Activated CD4-positive, alpha-beta memory T cell treated with anti-CD3 and anti-CD28 coated beads for 36 hours (primary cell): ENCODE data around the gene LUZP2. TPM values are rescaled to one million over a fixed set of nuclear protein-coding genes. Genes with fewer than 3 reads are reported as not detected.
A peak's percentile ranks its signal among the peaks of the same experiment; 100 is the strongest.

Experiments
- CTCF ChIA-PET: fragments of 350-600 bp; sonication (Branson Sonifier 250); formaldehyde crosslinking; loops from one replicate; lab custom pipeline; 2021; ENCODE audit warnings: antibody characterized with exemption, inconsistent platforms; lab: Charles Lee
- POLR2A ChIA-PET: fragments of 350-600 bp; sonication (Branson Sonifier 250); formaldehyde crosslinking; loops from one replicate; lab custom pipeline; 2021; ENCODE audit warnings: antibody characterized with exemption; lab: Charles Lee
- DNase-seq: peaks from one replicate; pipeline ENCODE4 v3.0.0-alpha.2; 2020
- H3K27ac Mint-ChIP-seq: one replicate; pipeline ENCODE4 v1.8.0; 2021; ENCODE audit warnings: mixed read lengths
- H3K27me3 Mint-ChIP-seq: one replicate; pipeline ENCODE4 v1.8.0; 2021; ENCODE audit warnings: mixed read lengths
- H3K36me3 Mint-ChIP-seq: one replicate; pipeline ENCODE4 v1.8.0; 2021; ENCODE audit warnings: mixed read lengths
- H3K4me1 Mint-ChIP-seq: one replicate; pipeline ENCODE4 v1.8.0; 2021; ENCODE audit warnings: low read depth, mixed read lengths
- H3K4me3 Mint-ChIP-seq: one replicate; pipeline ENCODE4 v1.8.0; 2021; ENCODE audit warnings: mild to moderate bottlenecking, mixed read lengths
- H3K9me3 Mint-ChIP-seq: one replicate; pipeline ENCODE4 v1.8.0; 2021; ENCODE audit warnings: mixed read lengths
- intact Hi-C: fragments of 100-400 bp; cut with micrococcal nuclease; formaldehyde crosslinking; loops from one replicate; pipeline ENCODE4 v1.15.1; 2023
- total RNA-seq, 2 experiments: library from RNA; stranded (reverse); gene quantifications; one replicate each; pipeline ENCODE4 v1.2.3, GENCODE V29; 2021

The LUZP2 gene
- total RNA-seq, 2 experiments from 2014 or later, result not detected

DNA sequence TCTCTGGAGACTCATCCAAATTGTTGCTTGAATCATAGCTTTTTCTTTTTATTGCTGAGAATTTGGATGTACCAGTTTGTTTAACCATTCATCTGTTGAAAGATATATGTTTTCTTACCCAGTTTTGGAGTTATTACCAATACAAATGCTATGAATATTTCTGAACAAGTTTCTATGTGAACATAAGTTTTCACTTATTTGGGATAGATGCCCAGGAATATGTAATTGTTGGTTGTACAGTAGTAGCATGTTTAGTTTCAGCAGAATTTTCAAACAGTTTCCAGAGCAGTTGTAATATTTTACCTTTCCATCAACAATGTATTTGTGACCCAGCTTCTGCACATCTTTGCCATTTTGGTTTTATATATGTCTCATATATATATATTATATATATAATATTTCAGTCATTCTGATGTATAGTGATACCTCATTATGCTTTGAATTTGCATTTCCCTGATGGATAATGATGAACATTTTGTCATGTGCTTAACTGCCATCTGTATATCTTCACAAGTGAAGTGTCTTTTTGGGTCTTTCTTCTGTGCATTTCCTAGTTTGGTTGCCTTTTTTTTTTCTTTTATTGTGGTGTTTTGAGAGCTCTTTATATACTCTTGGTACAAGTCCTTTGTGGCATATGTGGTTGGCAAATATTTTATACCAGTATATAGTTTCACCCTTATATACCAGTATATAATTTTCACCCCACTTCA lies 118.8 kb downstream of the LUZP2 start:
- intact Hi-C loops, result no loop called here
- Mint-ChIP-seq H3K9me3 (peaks cover 15% of the 10 kb centered on the region), H3K4me1 (no peaks in the 10 kb centered on the region), H3K27ac (no peak overlapping the region), H3K4me3 (no peak overlapping the region), H3K36me3 (no peaks in the 10 kb centered on the region), H3K27me3 (no peaks in the 10 kb centered on the region)
- no peak for DNase-seq
- ChIA-PET POLR2A (no interaction called here), CTCF (interaction anchor here (0.7 kb wide), 1 partner anchor 139 kb away, joined by 3 read pairs; no protein-coding TSS in a partner anchor)

DNA sequence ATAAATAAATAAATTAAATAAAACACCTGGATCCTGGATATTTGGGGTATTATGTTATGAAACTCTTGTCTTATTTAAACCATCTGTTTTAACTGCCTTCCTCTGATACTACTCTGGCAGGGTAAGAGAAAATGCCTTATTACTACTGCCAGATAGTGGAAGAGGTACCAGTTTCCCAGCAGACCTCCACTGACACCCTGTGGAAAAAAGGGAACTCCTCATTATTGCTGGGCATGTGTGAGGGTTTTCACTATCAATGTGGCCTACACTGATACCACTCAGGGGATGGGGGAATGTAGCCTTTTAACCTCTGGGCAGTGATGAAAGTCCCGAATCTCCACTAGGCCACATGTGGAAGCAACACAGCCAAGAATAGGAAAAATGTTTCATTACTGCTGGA lies 121.0 kb downstream of the LUZP2 start:
- Mint-ChIP-seq H3K4me3 (no peak overlapping the region), H3K9me3 (peaks cover 7% of the 10 kb centered on the region), H3K4me1 (no peaks in the 10 kb centered on the region), H3K27ac (no peak overlapping the region), H3K36me3 (no peaks in the 10 kb centered on the region), H3K27me3 (no peaks in the 10 kb centered on the region)
- intact Hi-C loops, result no loop called here
- no peak for DNase-seq
- POLR2A ChIA-PET, result no interaction called here
- CTCF ChIA-PET, result no interaction called here

DNA sequence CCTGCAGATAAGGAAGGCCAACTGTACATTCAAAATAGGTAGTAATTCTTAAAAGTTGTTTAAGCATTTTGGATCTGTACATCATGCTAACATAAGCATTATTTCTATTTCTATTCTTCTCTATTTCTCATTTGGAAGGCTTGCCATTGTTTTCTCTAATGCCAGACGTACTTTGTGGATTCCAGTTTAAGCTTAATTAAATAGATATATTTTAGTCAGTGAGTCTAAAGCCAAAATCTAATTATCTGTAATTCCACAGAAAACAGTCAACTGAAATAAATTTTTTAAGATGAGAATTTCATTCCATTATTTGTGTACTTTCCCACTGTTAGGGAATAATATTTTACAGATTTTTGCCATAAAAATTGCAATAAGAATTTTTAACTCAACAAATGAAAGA lies 123.0 kb downstream of the LUZP2 start:
- Mint-ChIP-seq H3K4me3 (no peak overlapping the region), H3K27ac (no peak overlapping the region), H3K4me1 (no peaks in the 10 kb centered on the region), H3K27me3 (no peaks in the 10 kb centered on the region), H3K9me3 (peaks cover 7% of the 10 kb centered on the region), H3K36me3 (no peaks in the 10 kb centered on the region)
- ChIA-PET CTCF (no interaction called here), POLR2A (no interaction called here)
- intact Hi-C loops, result no loop called here
- no peak for DNase-seq

DNA sequence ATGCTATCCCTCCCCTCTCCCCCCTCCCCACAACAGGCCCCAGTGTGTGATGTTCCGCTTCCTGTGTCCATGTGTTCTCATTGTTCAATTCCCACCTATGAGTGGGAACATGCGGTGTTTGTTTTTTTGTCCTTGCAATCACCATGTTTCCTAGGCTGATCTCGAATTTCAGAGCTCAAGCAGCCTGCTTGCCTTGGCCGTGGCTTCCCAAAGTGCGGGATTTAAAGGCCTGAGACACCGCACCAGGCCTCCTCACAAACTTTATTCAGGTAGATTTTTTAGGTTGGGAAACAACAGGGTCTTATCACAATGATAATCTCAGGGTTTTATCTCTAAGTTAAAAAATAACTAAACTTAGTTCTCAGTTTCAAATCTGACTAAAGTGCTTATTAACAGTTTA lies 125.4 kb downstream of the LUZP2 start:
- Mint-ChIP-seq H3K4me3 (no peak overlapping the region), H3K27ac (no peak overlapping the region), H3K27me3 (no peaks in the 10 kb centered on the region), H3K9me3 (peaks cover 7% of the 10 kb centered on the region), H3K36me3 (no peaks in the 10 kb centered on the region), H3K4me1 (no peaks in the 10 kb centered on the region)
- ChIA-PET CTCF (no interaction called here), POLR2A (no interaction called here)
- DNase-seq, result no peak
- intact Hi-C loops, result no loop called here

DNA sequence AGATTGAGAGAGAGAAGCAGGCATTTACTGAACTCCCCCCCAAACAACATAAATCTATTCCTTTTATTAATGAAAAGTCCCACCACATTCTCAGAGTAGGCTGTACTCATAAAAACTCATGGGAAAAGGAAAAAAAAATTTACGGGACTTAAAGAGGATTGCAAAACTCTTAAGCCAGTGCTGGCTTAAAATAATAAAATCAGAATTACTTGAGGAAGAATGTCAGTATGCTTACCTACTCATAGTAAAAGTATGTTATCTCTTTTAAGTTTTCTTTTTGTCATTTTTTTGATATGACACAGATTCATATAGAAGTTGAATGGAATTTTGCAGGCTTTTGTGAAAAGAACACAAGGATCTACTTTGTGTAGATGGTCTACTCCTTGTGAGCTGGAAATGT lies 126.3 kb downstream of the LUZP2 start:
- H3K4me3 Mint-ChIP-seq, result no peak overlapping the region
- no peaks in the 10 kb centered on the region for H3K27me3 Mint-ChIP-seq
- DNase-seq, result no peak
- no peak overlapping the region for H3K27ac Mint-ChIP-seq
- no peaks in the 10 kb centered on the region for H3K36me3 Mint-ChIP-seq
- CTCF ChIA-PET, result no interaction called here
- intact Hi-C loops, result no loop called here
- H3K9me3 Mint-ChIP-seq, result peaks cover 6% of the 10 kb centered on the region
- POLR2A ChIA-PET, result no interaction called here
- no peaks in the 10 kb centered on the region for H3K4me1 Mint-ChIP-seq

DNA sequence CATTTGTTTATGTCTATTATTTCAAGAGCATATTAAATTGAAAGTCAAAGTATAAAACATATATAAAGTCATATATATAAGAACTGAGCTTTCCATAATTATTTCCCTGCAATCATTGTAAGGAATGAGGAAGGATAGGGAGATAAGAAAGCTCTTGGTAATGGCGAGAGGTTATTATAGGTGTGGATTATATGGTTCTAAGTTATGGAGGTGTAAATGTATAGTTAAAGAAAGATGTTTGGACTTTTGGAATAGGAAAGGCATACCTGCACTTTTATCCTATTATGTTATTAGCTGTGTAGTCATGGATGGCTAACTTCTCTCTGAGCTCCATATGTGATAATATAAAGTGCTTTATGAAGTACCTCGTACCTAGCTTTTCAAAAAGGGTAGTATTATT lies 127.6 kb downstream of the LUZP2 start:
- CTCF ChIA-PET, result no interaction called here
- Mint-ChIP-seq H3K9me3 (peaks cover 6% of the 10 kb centered on the region), H3K36me3 (no peaks in the 10 kb centered on the region), H3K4me1 (no peaks in the 10 kb centered on the region), H3K27ac (no peak overlapping the region), H3K27me3 (no peaks in the 10 kb centered on the region), H3K4me3 (no peak overlapping the region)
- intact Hi-C loops, result no loop called here
- POLR2A ChIA-PET, result no interaction called here
- no peak for DNase-seq

DNA sequence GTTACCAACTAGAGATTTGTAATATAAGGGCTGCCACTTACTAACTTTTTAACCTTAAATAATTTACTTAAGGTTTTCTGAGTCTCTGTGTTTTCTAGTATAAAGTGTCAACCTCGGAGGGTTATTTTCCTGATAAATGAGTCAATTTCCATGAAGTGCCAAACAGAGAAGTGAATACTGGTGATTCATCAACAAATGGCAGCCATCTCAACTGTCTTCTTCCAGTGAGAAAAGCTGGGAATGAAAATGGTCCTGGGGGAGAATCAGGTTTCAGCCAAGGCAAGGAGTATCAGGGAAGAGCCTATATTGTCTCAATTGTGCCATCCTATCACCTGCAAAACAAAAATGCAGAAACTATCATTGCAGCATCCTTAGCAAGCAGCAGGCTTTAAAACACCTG lies 129.1 kb downstream of the LUZP2 start:
- Mint-ChIP-seq H3K27ac (no peak overlapping the region), H3K9me3 (peaks cover 11% of the 10 kb centered on the region), H3K27me3 (no peaks in the 10 kb centered on the region), H3K4me3 (no peak overlapping the region), H3K4me1 (no peaks in the 10 kb centered on the region), H3K36me3 (no peaks in the 10 kb centered on the region)
- DNase-seq, result no peak
- CTCF ChIA-PET, result no interaction called here
- POLR2A ChIA-PET, result no interaction called here
- intact Hi-C loops, result no loop called here

DNA sequence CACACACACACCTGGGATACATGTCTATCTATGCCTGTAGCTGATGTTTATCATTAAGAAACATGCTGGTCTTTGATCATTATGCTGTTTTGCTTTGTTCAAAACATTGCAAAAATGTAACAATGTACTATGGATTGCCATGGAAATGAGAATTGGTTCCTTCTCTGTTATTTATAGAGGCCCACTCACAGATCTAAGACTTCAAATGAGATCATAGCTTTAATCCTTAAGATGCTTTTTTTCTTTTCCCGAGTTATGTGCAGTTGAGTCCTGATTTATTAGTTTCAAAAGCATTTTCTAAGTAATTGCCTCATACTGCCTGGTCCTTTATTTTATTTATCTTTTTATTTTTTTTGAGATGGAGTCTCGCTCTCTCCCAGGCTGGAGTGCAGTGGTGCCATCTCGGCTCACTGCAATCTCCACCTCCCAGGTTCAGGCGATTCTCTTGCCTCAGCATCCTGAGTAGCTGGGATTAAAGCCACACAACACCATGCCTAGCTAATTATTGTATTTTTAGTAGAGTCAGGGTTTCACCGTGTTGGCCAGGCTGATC lies 131.4 kb downstream of the LUZP2 start:
- no peak for DNase-seq
- POLR2A ChIA-PET, result no interaction called here
- intact Hi-C loops, result no loop called here
- H3K27ac Mint-ChIP-seq, result no peak overlapping the region
- no peaks in the 10 kb centered on the region for H3K27me3 Mint-ChIP-seq
- H3K4me3 Mint-ChIP-seq, result no peak overlapping the region
- H3K36me3 Mint-ChIP-seq, result no peaks in the 10 kb centered on the region
- CTCF ChIA-PET, result no interaction called here
- peaks cover 16% of the 10 kb centered on the region for H3K9me3 Mint-ChIP-seq
- no peaks in the 10 kb centered on the region for H3K4me1 Mint-ChIP-seq

DNA sequence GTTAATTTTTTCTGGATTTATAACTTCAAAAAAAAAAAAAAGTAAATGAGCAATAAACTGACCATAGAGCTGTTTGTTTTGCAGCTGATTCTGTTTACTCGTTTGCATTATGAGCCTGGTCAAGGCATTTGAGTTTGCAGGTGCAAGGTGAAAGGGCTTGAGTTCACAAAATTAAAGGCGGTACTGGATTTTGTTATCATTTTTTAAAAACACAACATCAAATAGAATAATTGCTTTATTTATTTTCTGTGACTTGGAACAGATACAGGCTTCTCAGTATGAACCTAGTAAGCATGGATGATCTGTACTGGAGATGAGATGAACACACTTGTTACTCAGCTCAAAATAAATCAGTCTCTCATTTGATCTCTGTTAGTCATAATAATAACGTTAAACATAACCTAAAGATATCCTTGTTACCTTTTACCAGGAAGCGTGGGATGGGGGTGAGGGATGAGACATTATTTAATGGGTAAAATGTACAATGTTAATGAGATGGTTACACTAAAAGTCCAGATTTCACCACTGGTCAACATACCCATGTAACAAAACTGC lies 137.8 kb downstream of the LUZP2 start:
- POLR2A ChIA-PET, result no interaction called here
- Mint-ChIP-seq H3K4me3 (no peak overlapping the region), H3K4me1 (no peaks in the 10 kb centered on the region), H3K9me3 (peaks cover 19% of the 10 kb centered on the region), H3K36me3 (no peaks in the 10 kb centered on the region), H3K27me3 (no peaks in the 10 kb centered on the region), H3K27ac (peak overlapping the region; percentile 13)
- CTCF ChIA-PET, result no interaction called here
- intact Hi-C loops, result no loop called here
- DNase-seq, result no peak

DNA sequence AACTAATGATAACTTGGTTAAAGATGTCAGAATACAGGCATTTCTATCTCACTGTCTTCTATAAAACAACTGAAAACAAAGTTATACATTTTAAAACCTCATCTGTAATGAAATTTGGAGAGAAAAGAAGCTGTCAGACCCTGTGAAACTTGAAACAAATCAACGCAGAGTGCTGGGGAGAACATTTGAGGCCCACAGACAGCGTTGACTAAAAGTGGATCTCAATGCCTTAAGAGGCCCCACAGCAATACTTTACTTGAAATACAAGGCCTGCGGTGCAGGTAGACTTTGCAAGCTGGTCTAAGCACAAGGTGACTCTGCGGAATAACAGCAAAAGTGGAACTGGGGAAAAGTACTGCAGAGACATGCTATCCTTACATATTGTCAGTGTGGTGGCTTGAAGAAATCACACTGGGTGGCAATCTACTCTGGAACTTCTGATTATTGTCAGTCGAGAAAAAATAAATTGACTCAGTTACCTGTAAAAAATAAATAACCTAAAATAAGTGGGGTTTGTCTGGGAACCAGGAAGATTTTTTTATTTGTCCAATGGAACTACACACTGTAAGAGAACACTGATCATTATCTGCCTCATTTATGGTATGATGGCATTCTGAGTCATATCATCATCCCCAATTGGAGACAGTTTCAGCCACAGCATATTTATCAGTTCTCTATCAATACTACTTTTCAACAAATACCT lies 138.9 kb downstream of the LUZP2 start:
- H3K4me3 Mint-ChIP-seq, result no peak overlapping the region
- no peaks in the 10 kb centered on the region for H3K4me1 Mint-ChIP-seq
- H3K36me3 Mint-ChIP-seq, result no peaks in the 10 kb centered on the region
- no peak overlapping the region for H3K27ac Mint-ChIP-seq
- H3K9me3 Mint-ChIP-seq, result peaks cover 16% of the 10 kb centered on the region
- intact Hi-C loops, result no loop called here
- no peak for DNase-seq
- POLR2A ChIA-PET, result no interaction called here
- CTCF ChIA-PET, result no interaction called here
- no peaks in the 10 kb centered on the region for H3K27me3 Mint-ChIP-seq

DNA sequence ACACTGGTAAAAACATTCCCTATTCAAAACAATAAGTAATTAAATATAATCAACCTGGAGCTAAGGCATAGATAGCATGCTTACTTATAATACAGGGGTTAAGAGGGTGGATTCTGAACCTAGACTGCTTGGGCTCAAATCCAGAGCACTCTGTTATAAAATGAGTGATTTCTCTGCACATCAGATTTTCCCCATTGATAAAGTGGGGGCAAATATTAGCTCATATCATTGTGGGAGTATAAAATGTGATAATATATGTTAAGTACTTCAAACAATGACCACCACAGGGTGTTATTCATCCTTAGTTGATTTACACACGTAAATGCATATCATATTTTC lies 139.4 kb downstream of the LUZP2 start:
- intact Hi-C loops, result no loop called here
- no peak for DNase-seq
- no peak overlapping the region for H3K4me3 Mint-ChIP-seq
- H3K4me1 Mint-ChIP-seq, result no peaks in the 10 kb centered on the region
- ChIA-PET CTCF (no interaction called here), POLR2A (no interaction called here)
- no peaks in the 10 kb centered on the region for H3K27me3 Mint-ChIP-seq
- H3K9me3 Mint-ChIP-seq, result peaks cover 14% of the 10 kb centered on the region
- H3K27ac Mint-ChIP-seq, result no peak overlapping the region
- no peaks in the 10 kb centered on the region for H3K36me3 Mint-ChIP-seq

DNA sequence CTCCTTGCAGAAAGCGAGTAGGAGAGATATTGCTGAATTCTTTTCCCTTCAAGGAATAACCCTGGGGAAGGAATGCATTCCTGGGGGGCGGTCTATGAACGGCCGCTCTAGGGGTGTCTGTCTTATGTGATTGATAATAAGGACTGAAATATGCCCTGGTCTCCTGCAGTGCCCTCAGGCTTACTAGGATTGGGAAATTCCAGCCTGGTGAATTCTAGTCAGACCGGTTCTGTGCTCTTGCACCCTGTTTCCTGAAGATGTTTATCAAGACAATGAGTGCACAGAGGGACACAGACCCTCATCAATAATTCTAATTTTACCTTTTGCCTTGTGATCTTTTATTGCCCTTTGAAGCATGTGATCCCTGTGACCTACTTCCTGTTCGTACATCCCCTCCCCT lies 140.7 kb downstream of the LUZP2 start:
- Mint-ChIP-seq H3K27ac (no peak overlapping the region), H3K36me3 (no peaks in the 10 kb centered on the region)
- CTCF ChIA-PET, result no interaction called here

More for the DNA sequence above, 140.7 kb downstream of the LUZP2 start:
- DNase-seq, result no peak
- H3K4me1 Mint-ChIP-seq, result no peaks in the 10 kb centered on the region
- peaks cover 10% of the 10 kb centered on the region for H3K9me3 Mint-ChIP-seq
- intact Hi-C loops, result no loop called here
- H3K4me3 Mint-ChIP-seq, result no peak overlapping the region
- H3K27me3 Mint-ChIP-seq, result no peaks in the 10 kb centered on the region
- POLR2A ChIA-PET, result no interaction called here
